Peyer's patch (tissue), 4 donors: ENCODE data around the gene KIF12.
"Not testable (repeated sequence)": the region's sequence is repeated elsewhere in the genome, so short reads cannot be mapped to it uniquely, and the experiment has no call there.

Experiments used
- CTCF ChIP-seq, 6 experiments: fragments of 450-650 bp in 4 of 6; fragments of 200-600 bp in 2 of 6; sonication (generic) in 1 of 6; IDR thresholded peaks; one replicate each; pipeline ENCODE4 v1.5.1; 2017 to 2019; ENCODE audit warnings: antibody characterized with exemption in 6 of 6, mild to moderate bottlenecking in 3 of 6, moderate library complexity in 1 of 6
- POLR2A ChIP-seq, 2 donors: fragments of 450-650 bp; IDR thresholded peaks; one replicate each; pipeline ENCODE4 v1.5.1; 2017; ENCODE audit warnings: antibody characterized with exemption in 2 of 2, mild to moderate bottlenecking in 2 of 2, moderate library complexity in 2 of 2

- not testable (repeated sequence) for TF ChIP-seq CTCF, POLR2A (IDR thresholded peaks at IDR 0.05)
Measured at GRCh38 chr9:114082763-114083412, 16.2 kb downstream of the KIF12 start.
